HFF-Myc (cell line): ENCODE results near the gene SNX3.

Experiments
- DNase-seq: peaks from one replicate; pipeline ENCODE4 v3.0.0-alpha.2; 2011; ENCODE audit warnings: low read depth; ENCODE audit errors: extremely low read depth
- H3K4me3 ChIP-seq: replicated peaks from 2 replicates; pipeline ENCODE4 v1.5.1; 2011; ENCODE audit warnings: low read depth, mild to moderate bottlenecking, control low read depth, low read length
- CTCF ChIP-seq: IDR thresholded peaks from 2 replicates; pipeline ENCODE4 v1.5.1; 2012; ENCODE audit warnings: mild to moderate bottlenecking, low read depth, low read length, control low read depth; ENCODE audit errors: missing control alignments

Gene SNX3

DNA sequence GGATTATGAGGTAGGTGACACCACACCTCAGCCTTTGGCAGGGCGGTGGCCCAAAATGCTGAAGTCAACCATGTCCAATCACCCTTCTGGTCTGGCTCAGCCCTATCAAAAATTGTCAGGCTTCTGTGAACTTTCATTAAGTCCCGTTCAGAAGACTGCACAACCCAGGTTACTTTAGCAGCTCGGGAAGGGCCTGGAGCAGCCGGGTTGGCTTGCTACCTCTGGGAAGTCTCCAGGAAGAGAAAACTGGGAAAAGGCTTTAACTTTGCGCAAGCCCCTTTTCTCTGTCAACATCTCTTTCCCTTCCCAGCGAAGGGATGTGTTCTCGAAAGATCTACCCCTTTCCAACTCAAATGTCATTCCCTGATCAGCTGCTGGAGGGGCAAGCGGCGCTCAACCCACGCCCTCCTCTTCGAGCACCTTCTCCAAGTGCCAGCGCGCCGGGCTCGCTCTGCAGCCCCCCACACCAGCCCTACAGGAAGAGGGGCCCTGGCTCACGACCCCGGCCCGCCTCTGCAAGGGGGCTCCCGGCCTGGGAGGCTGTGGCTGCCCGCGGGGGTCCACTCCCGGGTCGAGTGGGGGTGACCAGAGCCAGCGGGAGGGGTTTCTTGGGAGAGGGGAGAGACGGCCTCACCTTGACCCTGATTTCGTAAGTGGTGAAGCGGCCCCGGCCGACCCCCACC lies 573 bp downstream of the SNX3 start:
- H3K4me3 ChIP-seq = peak overlapping the region; percentile 91
- DNase-seq = peak; percentile 4
- TF ChIP-seq CTCF = no peak

- H3K4me3 ChIP-seq = no peak overlapping the region
- DNase-seq = no peak
- no peak for TF ChIP-seq CTCF
Observed at GRCh38 chr6:108254433-108255410, 6.1 kb downstream of the SNX3 start.

DNA sequence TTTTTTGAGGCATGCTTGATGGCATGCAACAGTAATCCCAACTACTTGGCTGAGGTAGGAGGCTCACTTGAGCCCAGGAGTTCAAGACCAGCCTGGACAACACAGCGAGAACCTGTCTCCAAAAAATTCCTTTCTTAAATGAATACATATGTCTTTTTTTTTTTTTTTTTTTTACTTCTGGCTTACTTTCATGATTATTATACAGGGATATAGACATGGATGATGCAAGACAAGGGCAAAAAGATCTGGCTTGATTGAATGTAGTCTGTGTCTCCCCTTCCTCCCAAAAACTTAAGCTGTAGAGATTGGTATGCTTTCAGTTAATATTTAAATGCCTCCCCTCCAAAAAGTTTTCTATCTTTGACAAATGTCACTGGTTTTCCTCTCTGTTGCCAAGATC lies 7.6 kb downstream of the SNX3 start:
- DNase-seq = no peak
- TF ChIP-seq CTCF = no peak
- H3K4me3 ChIP-seq = no peak overlapping the region

DNA sequence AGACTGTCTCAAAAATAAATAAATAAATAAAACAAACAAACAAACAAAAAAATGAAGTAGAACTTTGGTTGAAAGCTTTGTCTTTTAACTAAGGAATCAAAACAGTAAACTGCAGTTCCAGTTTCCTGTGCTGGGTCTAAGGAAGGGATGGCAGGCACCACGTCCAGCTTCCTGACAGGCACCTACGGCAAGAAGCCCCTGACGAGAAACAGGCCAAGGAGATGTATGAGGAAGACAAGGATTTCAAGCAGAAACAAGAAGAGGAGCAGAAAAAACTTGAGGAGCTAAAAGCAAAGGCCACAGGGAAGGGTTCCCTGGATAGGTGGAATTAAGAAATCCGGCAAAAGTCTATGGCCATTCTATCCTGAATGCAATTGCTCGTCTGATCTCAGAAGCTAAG lies 8.8 kb downstream of the SNX3 start:
- TF ChIP-seq CTCF = no peak
- DNase-seq = no peak
- no peak overlapping the region for H3K4me3 ChIP-seq

DNA sequence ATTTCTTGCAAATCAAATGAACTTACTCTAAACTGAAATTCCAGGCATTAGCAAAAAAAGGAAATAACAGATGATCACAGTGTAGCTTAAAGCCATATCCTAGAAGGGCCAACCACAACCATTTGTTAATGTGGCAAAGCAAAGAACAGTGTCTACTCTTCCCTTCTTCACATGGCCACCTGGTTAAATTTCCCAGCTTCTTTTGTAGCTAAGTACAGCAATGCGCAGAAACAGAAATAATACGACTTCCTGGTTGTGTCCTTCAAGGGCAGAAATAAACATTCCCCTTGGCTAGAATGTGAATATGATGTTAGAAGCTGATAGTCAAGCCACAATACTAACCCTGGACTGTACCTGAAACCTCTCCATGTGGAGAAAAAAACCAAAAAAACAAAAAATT lies 9.6 kb downstream of the SNX3 start:
- no peak for DNase-seq
- no peak overlapping the region for H3K4me3 ChIP-seq
- no peak for TF ChIP-seq CTCF

- no peak overlapping the region for H3K4me3 ChIP-seq
- TF ChIP-seq CTCF = peak; percentile 23
- DNase-seq = no peak
Observed at GRCh38 chr6:108250240-108250866, 10.5 kb downstream of the SNX3 start.
